ENCODE measurements around the gene PSMC1. TPM values are rescaled to one million over a fixed set of nuclear protein-coding genes. Genes with fewer than 3 reads are reported as not detected.

The PSMC1 gene
- total RNA-seq, 6 experiments from 2014 or later, result 40.1 to 79.0 (median 54.4) TPM

DNA sequence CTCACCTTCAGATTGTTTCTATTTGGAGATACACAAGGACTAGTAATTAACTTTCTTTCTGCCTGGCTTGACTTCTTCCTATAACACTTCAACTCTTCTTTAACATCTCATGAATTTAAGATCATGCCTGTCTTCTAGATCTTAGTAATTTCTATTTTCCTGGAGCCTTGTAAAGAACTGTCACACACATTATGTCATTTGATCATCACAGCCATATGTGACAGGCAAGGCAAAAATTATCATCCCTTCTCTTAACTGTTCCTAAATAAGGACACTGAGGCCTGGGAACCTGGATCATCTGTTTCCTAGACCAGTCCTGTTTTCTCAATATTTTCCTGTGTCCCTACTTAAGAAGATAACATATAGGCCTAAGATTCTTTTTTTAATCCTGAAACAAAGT lies 48.1 kb downstream of the PSMC1 start:
- Histone ChIP-seq H3K27me3 (no peaks in the 10 kb centered on the region), H3K36me3 (peaks cover 0 to 18% (median 0%) of the 10 kb centered on the region in 4 donors), H3K4me1 (peaks cover 0 to 32% (median 11%) of the 10 kb centered on the region in 4 donors), H3K9me3 (no peaks in the 10 kb centered on the region), H3K27ac (no peak overlapping the region), H3K4me3 (no peak overlapping the region)
- ATAC-seq, result no peak
- TF ChIP-seq, protein P1, sequence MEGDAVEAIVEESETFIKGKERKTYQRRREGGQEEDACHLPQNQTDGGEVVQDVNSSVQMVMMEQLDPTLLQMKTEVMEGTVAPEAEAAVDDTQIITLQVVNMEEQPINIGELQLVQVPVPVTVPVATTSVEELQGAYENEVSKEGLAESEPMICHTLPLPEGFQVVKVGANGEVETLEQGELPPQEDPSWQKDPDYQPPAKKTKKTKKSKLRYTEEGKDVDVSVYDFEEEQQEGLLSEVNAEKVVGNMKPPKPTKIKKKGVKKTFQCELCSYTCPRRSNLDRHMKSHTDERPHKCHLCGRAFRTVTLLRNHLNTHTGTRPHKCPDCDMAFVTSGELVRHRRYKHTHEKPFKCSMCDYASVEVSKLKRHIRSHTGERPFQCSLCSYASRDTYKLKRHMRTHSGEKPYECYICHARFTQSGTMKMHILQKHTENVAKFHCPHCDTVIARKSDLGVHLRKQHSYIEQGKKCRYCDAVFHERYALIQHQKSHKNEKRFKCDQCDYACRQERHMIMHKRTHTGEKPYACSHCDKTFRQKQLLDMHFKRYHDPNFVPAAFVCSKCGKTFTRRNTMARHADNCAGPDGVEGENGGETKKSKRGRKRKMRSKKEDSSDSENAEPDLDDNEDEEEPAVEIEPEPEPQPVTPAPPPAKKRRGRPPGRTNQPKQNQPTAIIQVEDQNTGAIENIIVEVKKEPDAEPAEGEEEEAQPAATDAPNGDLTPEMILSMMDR (IDR thresholded peaks at IDR 0.05), result no peak
- no peak for TF ChIP-seq POLR2A (IDR thresholded peaks at IDR 0.05)
- no peak for DNase-seq
- intact Hi-C loops (cut with DNase I), result no loop called here

DNA sequence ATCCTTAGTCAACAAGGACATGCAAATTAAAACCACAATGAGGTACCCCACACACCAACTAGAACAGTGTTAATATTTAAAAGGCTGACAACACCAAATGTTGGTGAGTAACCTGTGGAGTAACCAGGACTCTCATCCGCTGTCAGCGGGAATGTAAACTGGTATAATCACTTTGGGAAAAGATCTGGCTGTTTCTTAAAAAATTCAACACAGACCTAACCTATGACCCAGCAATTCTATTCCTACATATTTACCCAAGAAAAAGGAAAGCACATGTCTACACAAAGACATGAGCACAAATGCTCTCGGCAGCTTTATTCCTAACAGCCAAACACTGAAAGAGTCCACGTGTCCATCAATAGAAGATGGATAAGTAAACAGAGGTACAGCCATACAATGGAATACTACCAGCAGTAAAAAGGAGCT lies 48.8 kb downstream of the PSMC1 start:
- TF ChIP-seq, protein P1 (IDR thresholded peaks at IDR 0.05), result no peak
- DNase-seq (no peak), ATAC-seq (peak in 3 of 4 donors; percentile 13 to 56 (median 13))
- intact Hi-C loops (cut with DNase I), result no loop called here
- H3K36me3 ChIP-seq, result peaks cover 0 to 18% (median 0%) of the 10 kb centered on the region in 4 donors
- no peaks in the 10 kb centered on the region for H3K9me3 ChIP-seq
- no peak overlapping the region for H3K4me3 ChIP-seq
- WGBS (ENCODE audit: insufficient coverage, low coverage, low lambda C conversion rate, missing lambda C conversion rate), result 32% methylated on average over 4 of the region's 4 CpGs
- H3K27ac ChIP-seq, result no peak overlapping the region
- H3K27me3 ChIP-seq, result no peaks in the 10 kb centered on the region
- peaks cover 0 to 32% (median 11%) of the 10 kb centered on the region in 4 donors for H3K4me1 ChIP-seq

DNA sequence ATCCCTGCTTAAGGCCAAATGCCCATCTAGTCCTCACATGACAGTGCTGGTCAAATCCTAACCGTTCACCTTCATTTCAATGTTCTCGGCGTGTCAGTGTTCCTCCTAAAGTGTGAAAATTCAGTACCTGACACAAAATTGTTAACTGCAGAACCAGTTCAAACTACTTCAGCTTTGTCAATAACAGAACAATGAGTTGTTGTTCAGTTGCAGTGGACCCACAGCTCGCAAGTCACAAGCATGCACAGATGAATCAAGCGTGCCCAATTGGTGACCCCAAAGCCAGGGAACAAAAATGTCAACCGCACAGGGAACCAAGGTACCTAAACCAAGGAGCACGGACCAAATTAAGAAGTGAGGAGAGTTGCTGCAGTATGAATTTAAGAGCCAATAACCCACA lies 52.2 kb downstream of the PSMC1 start:
- DNase-seq, result no peak
- H3K36me3 ChIP-seq, result peaks cover 0 to 26% (median 2%) of the 10 kb centered on the region in 4 donors
- H3K9me3 ChIP-seq, result no peaks in the 10 kb centered on the region
- WGBS (ENCODE audit: insufficient coverage, low coverage, low lambda C conversion rate, missing lambda C conversion rate), result 88% methylated on average over 7 of the region's 7 CpGs
- no peak for TF ChIP-seq POLR2A (IDR thresholded peaks at IDR 0.05)
- TF ChIP-seq, protein P1 (IDR thresholded peaks at IDR 0.05), result no peak
- intact Hi-C loops (cut with DNase I), result no loop called here
- no peak for ATAC-seq
- no peaks in the 10 kb centered on the region for H3K27me3 ChIP-seq
- peaks cover 0 to 10% (median 4%) of the 10 kb centered on the region in 4 donors for H3K4me1 ChIP-seq
- no peak overlapping the region for H3K4me3 ChIP-seq
- no peak overlapping the region for H3K27ac ChIP-seq

DNA sequence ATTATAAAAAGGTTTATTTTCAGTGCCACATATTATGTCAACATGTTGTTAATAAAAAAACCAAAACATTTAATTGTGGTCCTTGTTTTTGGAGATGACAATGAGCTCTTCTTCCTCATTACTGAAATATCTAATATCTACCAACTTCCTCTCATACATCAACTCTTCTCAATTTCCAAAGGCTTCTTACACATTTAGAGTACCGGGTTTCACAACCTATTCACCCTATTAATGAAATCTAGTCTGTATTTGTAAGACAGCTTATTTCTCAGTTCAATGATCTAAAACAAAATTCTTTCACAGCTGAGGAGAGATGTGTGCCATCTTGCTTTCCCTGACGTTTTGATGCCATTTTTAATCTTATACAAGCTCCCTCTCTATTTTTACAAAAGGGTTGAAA lies 60.9 kb downstream of the PSMC1 start:
- Histone ChIP-seq H3K36me3 (peaks cover 0 to 30% (median 4%) of the 10 kb centered on the region in 4 donors), H3K4me1 (peaks cover 0 to 11% (median 3%) of the 10 kb centered on the region in 4 donors)
- no peak for TF ChIP-seq POLR2A (IDR thresholded peaks at IDR 0.05)
- TF ChIP-seq, protein P1 (IDR thresholded peaks at IDR 0.05), result no peak

DNA sequence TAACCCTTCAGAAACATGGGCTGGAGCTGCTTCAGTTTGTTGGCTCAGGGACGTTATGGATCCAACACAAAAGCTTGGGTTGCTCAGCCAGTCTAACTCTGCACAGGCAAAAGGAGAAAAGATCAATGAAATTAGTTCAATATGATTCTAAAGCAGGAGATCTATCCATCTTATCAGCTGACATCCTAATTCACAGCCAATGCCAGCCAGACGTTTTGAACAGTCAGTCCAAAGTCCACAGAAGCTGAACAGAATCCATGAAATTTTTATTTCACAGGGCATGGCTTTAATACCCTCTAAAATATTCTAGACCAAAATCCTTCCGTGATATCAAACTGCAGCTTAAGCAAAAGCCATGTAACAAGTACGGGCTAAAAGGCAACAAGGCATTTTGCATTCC lies 61.7 kb downstream of the PSMC1 start:
- 33% methylated on average over 4 of the region's 4 CpGs for WGBS (ENCODE audit: insufficient coverage, low coverage, low lambda C conversion rate, missing lambda C conversion rate)
- TF ChIP-seq, protein P1 (IDR thresholded peaks at IDR 0.05), result no peak
- no peak for TF ChIP-seq POLR2A (IDR thresholded peaks at IDR 0.05)
- Histone ChIP-seq H3K27ac (no peak overlapping the region), H3K4me3 (no peak overlapping the region), H3K36me3 (peaks cover 0 to 26% (median 4%) of the 10 kb centered on the region in 4 donors), H3K4me1 (peaks cover 0 to 11% (median 3%) of the 10 kb centered on the region in 4 donors), H3K9me3 (no peaks in the 10 kb centered on the region), H3K27me3 (no peaks in the 10 kb centered on the region)
- DNase-seq (no peak), ATAC-seq (peak; percentile 39 to 75 (median 65))
- intact Hi-C loops (cut with DNase I), result no loop called here

More for the DNA sequence above, 60.9 kb downstream of the PSMC1 start:
- Histone ChIP-seq H3K27me3 (no peaks in the 10 kb centered on the region), H3K4me3 (no peak overlapping the region), H3K27ac (no peak overlapping the region), H3K9me3 (no peaks in the 10 kb centered on the region)
- DNase-seq (no peak), ATAC-seq (no peak)
- WGBS (ENCODE audit: insufficient coverage, low coverage, low lambda C conversion rate, missing lambda C conversion rate), result 53% methylated on average over 2 of the region's 2 CpGs
- intact Hi-C loops (cut with DNase I), result no loop called here

Data from right lobe of liver (tissue), 6 donors.